Ascending aorta (tissue), 2 donors: Measurements from ENCODE around the gene THRB. TPM values are rescaled to one million over a fixed set of nuclear protein-coding genes. Genes with fewer than 3 reads are reported as not detected.

ENCODE experiments used
- DNase-seq, 2 donors: peaks; one replicate each; pipeline ENCODE4 v3.0.0-alpha.2; 2019; ENCODE audit warnings: low spot score in 2 of 2
- H3K27ac ChIP-seq, 2 donors: fragments of 200-600 bp; sonication (generic); one replicate each; pipeline ENCODE4 v1.5.1; 2016 to 2017; ENCODE audit warnings: mild to moderate bottlenecking in 1 of 2
- H3K27me3 ChIP-seq: fragments of 200-600 bp; sonication (generic); one replicate; pipeline ENCODE4 v1.5.1; 2017
- H3K36me3 ChIP-seq, 2 donors: fragments of 200-600 bp; sonication (generic); one replicate each; pipeline ENCODE4 v1.5.1; 2016
- H3K4me1 ChIP-seq, 2 donors: fragments of 200-600 bp; sonication (generic); one replicate each; pipeline ENCODE4 v1.5.1; 2016 to 2017; ENCODE audit warnings: mild to moderate bottlenecking in 1 of 2
- H3K4me3 ChIP-seq, 2 donors: fragments of 200-600 bp; sonication (generic); one replicate each; pipeline ENCODE4 v1.5.1; 2016 to 2017; ENCODE audit warnings: mild to moderate bottlenecking in 1 of 2
- H3K9me3 ChIP-seq, 2 donors: fragments of 200-600 bp; sonication (generic); one replicate each; pipeline ENCODE4 v1.5.1; 2016
- CTCF ChIP-seq, 3 experiments: fragments of 200-600 bp in 2 of 3; fragments of 450-650 bp in 1 of 3; sonication (generic) in 2 of 3; IDR thresholded peaks; one replicate each; pipeline ENCODE4 v1.5.1; 2016 to 2019; ENCODE audit warnings: antibody characterized with exemption in 3 of 3, mild to moderate bottlenecking in 1 of 3, moderate library complexity in 1 of 3
- intact Hi-C: fragments of 100-400 bp; cut with DNase I; formaldehyde crosslinking; loops from one replicate; pipeline ENCODE4 v1.15.1; 2023
- total RNA-seq: library from RNA; depleted of rRNA; stranded (reverse); fragments of >200 nt; gene quantifications from one replicate; pipeline ENCODE4 v1.1.0, GENCODE V29; 2016

The THRB gene
- total RNA-seq, 1 donor from 2014 or later = 24.7 TPM

GRCh38 chr3:24310887-24311286 lies 183.8 kb downstream of the THRB start:
- peaks cover 2 to 33% of the 10 kb centered on the region in 2 donors for H3K4me1 ChIP-seq
- H3K27ac ChIP-seq = peak overlapping the region in 1 of 2 donors; percentile 3
- no peaks in the 10 kb centered on the region for H3K9me3 ChIP-seq
- intact Hi-C loops = no loop called here
- H3K4me3 ChIP-seq = no peak overlapping the region
- TF ChIP-seq CTCF (IDR thresholded peaks at IDR 0.05) = no peak
- H3K36me3 ChIP-seq = no peaks in the 10 kb centered on the region
- no peak for DNase-seq
- no peaks in the 10 kb centered on the region for H3K27me3 ChIP-seq

GRCh38 chr3:24306518-24306917 lies 188.1 kb downstream of the THRB start:
- peak overlapping the region; percentile 15 to 64 for H3K27ac ChIP-seq
- intact Hi-C loops = no loop called here
- no peaks in the 10 kb centered on the region for H3K9me3 ChIP-seq
- H3K4me1 ChIP-seq = peaks cover 2 to 30% of the 10 kb centered on the region in 2 donors
- DNase-seq = no peak
- H3K27me3 ChIP-seq = no peaks in the 10 kb centered on the region
- H3K4me3 ChIP-seq = no peak overlapping the region
- TF ChIP-seq CTCF (IDR thresholded peaks at IDR 0.05) = no peak
- no peaks in the 10 kb centered on the region for H3K36me3 ChIP-seq

- Histone ChIP-seq H3K27me3 (no peaks in the 10 kb centered on the region), H3K27ac (peak overlapping the region; percentile 15 to 64), H3K36me3 (no peaks in the 10 kb centered on the region), H3K9me3 (no peaks in the 10 kb centered on the region), H3K4me3 (no peak overlapping the region), H3K4me1 (peaks cover 2 to 32% of the 10 kb centered on the region in 2 donors)
- intact Hi-C loops = no loop called here
- no peak for TF ChIP-seq CTCF (IDR thresholded peaks at IDR 0.05)
- DNase-seq = no peak
Measured at GRCh38 chr3:24305795-24306467, 188.7 kb downstream of the THRB start.

GRCh38 chr3:24303057-24303754 lies 191.4 kb downstream of the THRB start:
- no peak for TF ChIP-seq CTCF (IDR thresholded peaks at IDR 0.05)
- Histone ChIP-seq H3K36me3 (no peaks in the 10 kb centered on the region), H3K9me3 (no peaks in the 10 kb centered on the region), H3K27me3 (no peaks in the 10 kb centered on the region), H3K4me1 (peaks cover 2 to 48% of the 10 kb centered on the region in 2 donors), H3K4me3 (no peak overlapping the region), H3K27ac (no peak overlapping the region)
- intact Hi-C loops = no loop called here
- DNase-seq = no peak

GRCh38 chr3:24302396-24302795 lies 192.3 kb downstream of the THRB start:
- Histone ChIP-seq H3K27me3 (no peaks in the 10 kb centered on the region), H3K9me3 (no peaks in the 10 kb centered on the region), H3K27ac (no peak overlapping the region), H3K36me3 (no peaks in the 10 kb centered on the region), H3K4me1 (peaks cover 0 to 45% of the 10 kb centered on the region in 2 donors), H3K4me3 (no peak overlapping the region)
- TF ChIP-seq CTCF (IDR thresholded peaks at IDR 0.05) = no peak
- no peak for DNase-seq
- intact Hi-C loops = no loop called here
